Mesenchymal stem cell (in vitro differentiated cells and primary cell): ENCODE results near the gene TRIM67.

Experiments used
- DNase-seq: peaks from one replicate; pipeline ENCODE4 v3.0.0-alpha.2; 2013
- H2AFZ ChIP-seq: one replicate; pipeline ENCODE4 v1.6.1; 2013; ENCODE audit warnings: low read depth, mild to moderate bottlenecking, control low read depth, inconsistent platforms, low read length, moderate library complexity
- H2AK5ac ChIP-seq: 2 replicates; pipeline ENCODE4 v1.6.1; 2013; ENCODE audit warnings: low read length, moderate library complexity, mild to moderate bottlenecking, inconsistent platforms; ENCODE audit not compliant: severe bottlenecking
- H2BK120ac ChIP-seq: one replicate; pipeline ENCODE4 v1.6.1; 2013; ENCODE audit warnings: low read depth, mild to moderate bottlenecking, inconsistent platforms, low read length, moderate library complexity
- H2BK12ac ChIP-seq, 2 experiments: one replicate each; pipeline ENCODE4 v1.6.1; 2013; ENCODE audit warnings: inconsistent platforms in 2 of 2, low read length in 2 of 2, mild to moderate bottlenecking in 2 of 2, moderate library complexity in 2 of 2, control low read depth in 1 of 2
- H2BK15ac ChIP-seq: one replicate; pipeline ENCODE4 v1.6.1; 2013; ENCODE audit warnings: mild to moderate bottlenecking, low read depth, inconsistent platforms; ENCODE audit not compliant: poor library complexity, severe bottlenecking
- H2BK5ac ChIP-seq: 2 replicates; pipeline ENCODE4 v1.6.1; 2013; ENCODE audit warnings: low read depth, mild to moderate bottlenecking, low read length, control low read depth, inconsistent platforms; ENCODE audit not compliant: poor library complexity, severe bottlenecking
- H3K14ac ChIP-seq, 2 experiments: one replicate each; pipeline ENCODE4 v1.6.1; 2013; ENCODE audit warnings: inconsistent platforms in 2 of 2, low read length in 2 of 2, control low read depth in 1 of 2, mild to moderate bottlenecking in 1 of 2, moderate library complexity in 1 of 2
- H3K18ac ChIP-seq, 2 experiments: one replicate each; pipeline ENCODE4 v1.6.1; 2013; ENCODE audit warnings: inconsistent platforms in 2 of 2, low read length in 2 of 2, control low read depth in 1 of 2, low read depth in 1 of 2, mild to moderate bottlenecking in 1 of 2
- H3K23ac ChIP-seq, 2 experiments: one replicate each; pipeline ENCODE4 v1.6.1; 2013; ENCODE audit warnings: inconsistent platforms in 2 of 2, low read length in 2 of 2, mild to moderate bottlenecking in 2 of 2, moderate library complexity in 2 of 2, control low read depth in 1 of 2
- H3K27ac ChIP-seq: 2 replicates; pipeline ENCODE4 v1.5.1; 2013; ENCODE audit warnings: mild to moderate bottlenecking, moderate library complexity, low read length, control low read depth, inconsistent platforms; ENCODE audit not compliant: poor library complexity, severe bottlenecking
- H3K27me3 ChIP-seq, 2 experiments: 2 replicates each; pipeline versions ENCODE4 v1.6.1 to v1.7.0; 2013; ENCODE audit warnings: low read length in 2 of 2, mild to moderate bottlenecking in 2 of 2, moderate library complexity in 2 of 2, control low read depth in 1 of 2, inconsistent platforms in 1 of 2; ENCODE audit not compliant: control insufficient read depth in 1 of 2, insufficient read depth in 1 of 2
- H3K36me3 ChIP-seq, 2 experiments: 2 replicates each; pipeline versions ENCODE4 v1.6.1 to v1.7.0; 2013; ENCODE audit warnings: low read length in 2 of 2, control low read depth in 1 of 2, inconsistent platforms in 1 of 2, low read depth in 1 of 2, mild to moderate bottlenecking in 1 of 2; ENCODE audit not compliant: insufficient read depth in 2 of 2, control insufficient read depth in 1 of 2
- H3K4ac ChIP-seq, 2 experiments: one replicate each; pipeline ENCODE4 v1.6.1; 2013; ENCODE audit warnings: inconsistent platforms in 2 of 2, low read length in 2 of 2, mild to moderate bottlenecking in 2 of 2, moderate library complexity in 2 of 2, control low read depth in 1 of 2, low read depth in 1 of 2
- H3K4me1 ChIP-seq: 2 replicates; pipeline ENCODE4 v1.6.1; 2013; ENCODE audit warnings: low read depth, low read length, control low read depth; ENCODE audit not compliant: control insufficient read depth, insufficient read depth
- H3K4me2 ChIP-seq: 2 replicates; pipeline ENCODE4 v1.6.1; 2013; ENCODE audit warnings: low read length, mild to moderate bottlenecking, inconsistent platforms; ENCODE audit not compliant: poor library complexity, severe bottlenecking
- H3K4me3 ChIP-seq, 2 experiments: 2 replicates each; pipeline versions ENCODE4 v1.5.1 to v1.7.0; 2013; ENCODE audit warnings: low read length in 2 of 2, mild to moderate bottlenecking in 2 of 2, control low read depth in 1 of 2, low read depth in 1 of 2; ENCODE audit not compliant: insufficient read depth in 1 of 2
- H3K79me1 ChIP-seq: replicated peaks from 2 replicates; pipeline ENCODE4 v1.6.1; 2013; ENCODE audit warnings: mild to moderate bottlenecking, control low read depth, low read length, inconsistent platforms; ENCODE audit not compliant: poor library complexity, severe bottlenecking
- H3K9ac ChIP-seq: 2 replicates; pipeline ENCODE4 v1.7.0; 2013; ENCODE audit warnings: mild to moderate bottlenecking, low read length, moderate library complexity
- H3K9me3 ChIP-seq: 2 replicates; pipeline ENCODE4 v1.7.0; 2013; ENCODE audit warnings: mild to moderate bottlenecking, low read length; ENCODE audit not compliant: control insufficient read depth
- H4K8ac ChIP-seq: one replicate; pipeline ENCODE4 v1.6.1; 2013; ENCODE audit warnings: inconsistent platforms, mild to moderate bottlenecking, low read length, moderate library complexity
- H4K91ac ChIP-seq: one replicate; pipeline ENCODE4 v1.6.1; 2013; ENCODE audit warnings: mild to moderate bottlenecking, low read length, inconsistent platforms
- WGBS: methylation state at CpG from one replicate; pipeline ENCODE4 v1.1.7; 2013; ENCODE audit warnings: mixed read lengths; 5-methylcytosine and 5-hydroxymethylcytosine counted together

The TRIM67 gene

GRCh38 chr1:231185391-231185790 is 23.5 kb downstream of the TRIM67 start:
- 85% methylated on average over 11 of the region's 11 CpGs for WGBS

GRCh38 chr1:231186356-231187115 is 24.7 kb downstream of the TRIM67 start:
- H3K4me1 ChIP-seq = no peaks in the 10 kb centered on the region
- whole genome bisulfite sequencing = 76% methylated on average over 11 of the region's 11 CpGs
- no peak overlapping the region for H2BK15ac ChIP-seq
- H3K27ac ChIP-seq = no peak overlapping the region
- H3K4me2 ChIP-seq = no peak overlapping the region
- H2AK5ac ChIP-seq = no peak overlapping the region
- H3K18ac ChIP-seq = no peak overlapping the region
- H4K91ac ChIP-seq = no peak overlapping the region
- no peak overlapping the region for H2BK12ac ChIP-seq
- no peak overlapping the region for H3K14ac ChIP-seq
- H3K4me3 ChIP-seq = no peak overlapping the region
- H4K8ac ChIP-seq = no peak overlapping the region
- H3K23ac ChIP-seq = no peak overlapping the region
- H2AFZ ChIP-seq = no peak overlapping the region
- H3K36me3 ChIP-seq = no peaks in the 10 kb centered on the region
- no peak overlapping the region for H2BK120ac ChIP-seq
- H3K27me3 ChIP-seq = peaks cover 68% of the 10 kb centered on the region in 2 experiments
- H3K9me3 ChIP-seq = peaks cover 10% of the 10 kb centered on the region
- no peak overlapping the region for H3K4ac ChIP-seq
- H3K79me1 ChIP-seq = no peaks in the 10 kb centered on the region
- no peak for DNase-seq
- H2BK5ac ChIP-seq = no peak overlapping the region
- H3K9ac ChIP-seq = no peak overlapping the region

More at GRCh38 chr1:231185391-231185790, 23.5 kb downstream of the TRIM67 start:
- Histone ChIP-seq H3K4ac (no peak overlapping the region), H3K14ac (no peak overlapping the region), H2BK15ac (no peak overlapping the region), H3K27ac (no peak overlapping the region), H3K79me1 (no peaks in the 10 kb centered on the region), H2BK12ac (no peak overlapping the region), H3K23ac (no peak overlapping the region), H3K9ac (no peak overlapping the region), H2BK5ac (no peak overlapping the region), H4K8ac (no peak overlapping the region), H3K27me3 (peaks cover 70 to 78% of the 10 kb centered on the region in 2 experiments), H3K36me3 (no peaks in the 10 kb centered on the region), H3K18ac (no peak overlapping the region), H3K4me1 (no peaks in the 10 kb centered on the region), H4K91ac (no peak overlapping the region), H3K4me2 (no peak overlapping the region), H3K4me3 (no peak overlapping the region), H2AFZ (no peak overlapping the region), H2AK5ac (no peak overlapping the region), H3K9me3 (peaks cover 10% of the 10 kb centered on the region), H2BK120ac (no peak overlapping the region)
- no peak for DNase-seq

GRCh38 chr1:231187571-231187970 is 25.7 kb downstream of the TRIM67 start:
- H3K79me1 ChIP-seq = no peaks in the 10 kb centered on the region
- H3K4me1 ChIP-seq = peaks cover 2% of the 10 kb centered on the region
- H4K91ac ChIP-seq = no peak overlapping the region
- H3K27ac ChIP-seq = no peak overlapping the region
- no peak overlapping the region for H2BK120ac ChIP-seq
- peaks cover 10% of the 10 kb centered on the region for H3K9me3 ChIP-seq
- DNase-seq = no peak
- no peak overlapping the region for H3K4ac ChIP-seq
- H3K18ac ChIP-seq = no peak overlapping the region
- H3K27me3 ChIP-seq = peaks cover 57 to 70% of the 10 kb centered on the region in 2 experiments
- H2AK5ac ChIP-seq = no peak overlapping the region
- no peak overlapping the region for H3K23ac ChIP-seq
- no peak overlapping the region for H4K8ac ChIP-seq
- no peak overlapping the region for H2BK15ac ChIP-seq
- no peak overlapping the region for H3K9ac ChIP-seq
- 60% methylated on average over 10 of the region's 10 CpGs for WGBS
- H3K14ac ChIP-seq = no peak overlapping the region
- no peak overlapping the region for H3K4me3 ChIP-seq
- H2BK5ac ChIP-seq = no peak overlapping the region
- no peaks in the 10 kb centered on the region for H3K36me3 ChIP-seq
- no peak overlapping the region for H2AFZ ChIP-seq
- H3K4me2 ChIP-seq = no peak overlapping the region
- H2BK12ac ChIP-seq = no peak overlapping the region

DNA sequence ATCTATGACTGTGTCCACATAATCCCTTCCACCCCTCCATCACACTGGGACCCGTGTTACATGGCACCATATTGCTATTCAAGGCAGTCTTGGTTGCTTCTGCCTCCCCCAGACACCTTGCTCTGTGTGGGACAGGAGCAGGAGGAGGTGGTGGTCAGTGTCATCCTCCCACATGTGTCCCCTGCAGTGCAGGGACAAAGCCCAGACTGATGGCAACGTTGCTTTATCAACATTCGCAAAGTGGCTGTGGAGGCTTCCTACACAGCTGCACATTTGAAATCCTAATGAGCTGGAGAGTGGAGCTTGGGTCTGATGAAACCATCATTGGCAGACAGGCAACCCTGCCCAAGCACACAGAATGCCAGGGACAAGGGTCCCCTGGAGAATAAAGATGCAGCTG is 26.2 kb downstream of the TRIM67 start:
- Histone ChIP-seq H2BK120ac (no peak overlapping the region), H3K4me2 (no peak overlapping the region), H2BK12ac (no peak overlapping the region), H3K4ac (no peak overlapping the region), H3K79me1 (no peaks in the 10 kb centered on the region), H3K4me1 (peaks cover 7% of the 10 kb centered on the region), H3K23ac (no peak overlapping the region), H4K8ac (no peak overlapping the region), H3K27ac (no peak overlapping the region), H3K4me3 (no peak overlapping the region), H3K27me3 (peaks cover 52 to 71% of the 10 kb centered on the region in 2 experiments), H3K14ac (no peak overlapping the region), H2BK5ac (no peak overlapping the region), H2AFZ (no peak overlapping the region), H3K18ac (no peak overlapping the region), H3K9me3 (peaks cover 10% of the 10 kb centered on the region), H2AK5ac (no peak overlapping the region), H2BK15ac (no peak overlapping the region), H3K36me3 (no peaks in the 10 kb centered on the region), H4K91ac (no peak overlapping the region), H3K9ac (no peak overlapping the region)
- DNase-seq = no peak
- 60% methylated on average over 3 of the region's 3 CpGs for WGBS
